ENCODE measurements around the gene CERK.

- TF ChIP-seq, protein P1, sequence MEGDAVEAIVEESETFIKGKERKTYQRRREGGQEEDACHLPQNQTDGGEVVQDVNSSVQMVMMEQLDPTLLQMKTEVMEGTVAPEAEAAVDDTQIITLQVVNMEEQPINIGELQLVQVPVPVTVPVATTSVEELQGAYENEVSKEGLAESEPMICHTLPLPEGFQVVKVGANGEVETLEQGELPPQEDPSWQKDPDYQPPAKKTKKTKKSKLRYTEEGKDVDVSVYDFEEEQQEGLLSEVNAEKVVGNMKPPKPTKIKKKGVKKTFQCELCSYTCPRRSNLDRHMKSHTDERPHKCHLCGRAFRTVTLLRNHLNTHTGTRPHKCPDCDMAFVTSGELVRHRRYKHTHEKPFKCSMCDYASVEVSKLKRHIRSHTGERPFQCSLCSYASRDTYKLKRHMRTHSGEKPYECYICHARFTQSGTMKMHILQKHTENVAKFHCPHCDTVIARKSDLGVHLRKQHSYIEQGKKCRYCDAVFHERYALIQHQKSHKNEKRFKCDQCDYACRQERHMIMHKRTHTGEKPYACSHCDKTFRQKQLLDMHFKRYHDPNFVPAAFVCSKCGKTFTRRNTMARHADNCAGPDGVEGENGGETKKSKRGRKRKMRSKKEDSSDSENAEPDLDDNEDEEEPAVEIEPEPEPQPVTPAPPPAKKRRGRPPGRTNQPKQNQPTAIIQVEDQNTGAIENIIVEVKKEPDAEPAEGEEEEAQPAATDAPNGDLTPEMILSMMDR (conservative IDR thresholded peaks at IDR 0.05 in 1 of 2, IDR thresholded peaks at IDR 0.05 in 1 of 2; ENCODE audit: extremely low read depth in 1 of 2, insufficient read depth in 1 of 2, low read depth in 1 of 2, low read length in 2 of 2) = no peak
- no peak for TF ChIP-seq EZH2 (IDR thresholded peaks at IDR 0.05; ENCODE audit: borderline replicate concordance, low read length)
Measured at GRCh38 chr22:46777609-46777970, 39.5 kb upstream of the CERK start.
